Large intestine (tissue), 3 donors: ENCODE measurements around the gene NT5C. TPM values are rescaled to one million over a fixed set of nuclear protein-coding genes. Genes with fewer than 3 reads are reported as not detected.
"Not testable (repeated sequence)": the region's sequence is repeated elsewhere in the genome, so short reads cannot be mapped to it uniquely, and the experiment has no call there.

Source experiments
- DNase-seq, 2 donors: peaks; one replicate each; pipeline versions ENCODE4 v3.0.0 to v3.0.0-alpha.2; 2013
- H3K27ac ChIP-seq: one replicate; pipeline ENCODE4 v1.5.1; 2013; ENCODE audit warnings: low read length
- H3K27me3 ChIP-seq: 2 replicates; pipeline ENCODE4 v1.6.1; 2013; ENCODE audit warnings: low read length; ENCODE audit not compliant: control insufficient read depth, insufficient read depth
- H3K36me3 ChIP-seq: 2 replicates; pipeline ENCODE4 v1.6.1; 2013; ENCODE audit warnings: low read length; ENCODE audit not compliant: control insufficient read depth, insufficient read depth
- H3K4me1 ChIP-seq: one replicate; pipeline ENCODE4 v1.6.1; 2013; ENCODE audit warnings: low read length; ENCODE audit not compliant: control insufficient read depth, insufficient read depth
- H3K4me3 ChIP-seq: one replicate; pipeline ENCODE4 v1.5.1; 2013; ENCODE audit warnings: low read length
- H3K9me3 ChIP-seq: one replicate; pipeline ENCODE4 v1.6.1; 2013; ENCODE audit warnings: mild to moderate bottlenecking, low read depth, low read length, moderate library complexity; ENCODE audit not compliant: control insufficient read depth
- WGBS: methylation state at CpG from one replicate; pipeline ENCODE4 v1.1.5; 2013; ENCODE audit warnings: low lambda C conversion rate; ENCODE audit not compliant: insufficient coverage; 5-methylcytosine and 5-hydroxymethylcytosine counted together
- polyA plus RNA-seq: library from polyadenylated mRNA; unstranded; fragments of 120-200 nt; gene quantifications from one replicate; pipeline ENCODE4 v1.2.1, GENCODE V29; 2013

Gene NT5C
- polyA plus RNA-seq, 1 donor = 52.2 TPM

DNA sequence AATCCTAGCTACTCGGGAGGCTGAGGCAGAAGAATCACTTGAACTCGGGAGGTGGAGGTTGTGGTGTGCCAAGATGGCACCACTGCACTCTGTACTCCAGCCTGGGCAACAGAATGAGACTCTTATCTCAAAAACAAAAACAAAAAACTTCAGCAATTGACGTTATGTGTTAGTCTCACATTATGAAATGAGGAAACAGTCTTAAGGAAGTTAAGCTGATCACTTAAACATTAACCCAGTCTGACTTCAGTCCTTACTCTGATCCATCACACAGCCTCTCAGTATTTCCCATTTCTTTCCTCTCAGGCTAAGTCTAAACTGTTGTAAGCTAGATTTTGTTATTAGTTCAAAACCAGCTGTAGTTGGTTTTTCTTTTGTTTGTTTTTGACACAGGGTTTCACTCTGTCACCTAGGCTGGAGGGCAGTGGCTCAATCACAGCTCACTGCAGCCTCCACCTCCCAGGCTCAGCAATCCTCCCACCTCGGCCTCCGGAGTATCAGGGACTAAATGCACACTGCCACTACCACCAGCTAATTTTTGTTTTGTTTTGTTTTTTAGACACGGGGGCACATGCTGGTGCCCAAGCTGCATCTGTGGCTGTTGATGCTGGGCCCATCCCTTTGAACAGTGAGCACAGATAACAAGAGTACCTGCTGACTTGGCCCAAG, 16.5 kb upstream of the NT5C start:
- Histone ChIP-seq H3K9me3 (no peaks in the 10 kb centered on the region), H3K4me1 (peaks cover 20% of the 10 kb centered on the region), H3K27me3 (no peaks in the 10 kb centered on the region), H3K27ac (peak overlapping the region; percentile 72), H3K4me3 (no peak overlapping the region), H3K36me3 (peaks cover 43% of the 10 kb centered on the region)
- WGBS = no CpG with 5 or more reads among the region's 6 CpGs
- DNase-seq = peak; percentile 48 to 78

DNA sequence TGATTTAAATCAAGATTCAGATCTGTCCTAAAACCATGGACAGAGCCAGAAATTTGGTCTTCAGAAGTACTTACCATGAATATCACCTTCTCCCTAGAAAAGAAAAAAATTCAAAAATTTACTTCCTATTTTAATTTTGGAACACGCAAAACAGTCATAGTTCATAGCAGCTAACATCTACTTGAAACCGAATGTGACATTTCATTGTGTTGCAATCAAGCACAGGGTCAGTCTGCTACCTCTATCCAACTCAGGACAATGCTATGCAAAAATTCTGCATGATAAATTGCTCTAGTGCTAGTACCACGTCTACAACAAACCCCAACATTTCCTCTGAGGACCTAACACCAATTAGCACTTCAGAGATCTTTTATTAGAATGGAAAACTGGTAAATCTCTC, 15.1 kb upstream of the NT5C start:
- Histone ChIP-seq H3K4me3 (no peak overlapping the region), H3K27me3 (no peaks in the 10 kb centered on the region), H3K36me3 (peaks cover 53% of the 10 kb centered on the region), H3K4me1 (peaks cover 12% of the 10 kb centered on the region), H3K9me3 (no peaks in the 10 kb centered on the region), H3K27ac (no peak overlapping the region)
- DNase-seq = no peak
- no CpG with 5 or more reads among the region's 3 CpGs for WGBS

DNA sequence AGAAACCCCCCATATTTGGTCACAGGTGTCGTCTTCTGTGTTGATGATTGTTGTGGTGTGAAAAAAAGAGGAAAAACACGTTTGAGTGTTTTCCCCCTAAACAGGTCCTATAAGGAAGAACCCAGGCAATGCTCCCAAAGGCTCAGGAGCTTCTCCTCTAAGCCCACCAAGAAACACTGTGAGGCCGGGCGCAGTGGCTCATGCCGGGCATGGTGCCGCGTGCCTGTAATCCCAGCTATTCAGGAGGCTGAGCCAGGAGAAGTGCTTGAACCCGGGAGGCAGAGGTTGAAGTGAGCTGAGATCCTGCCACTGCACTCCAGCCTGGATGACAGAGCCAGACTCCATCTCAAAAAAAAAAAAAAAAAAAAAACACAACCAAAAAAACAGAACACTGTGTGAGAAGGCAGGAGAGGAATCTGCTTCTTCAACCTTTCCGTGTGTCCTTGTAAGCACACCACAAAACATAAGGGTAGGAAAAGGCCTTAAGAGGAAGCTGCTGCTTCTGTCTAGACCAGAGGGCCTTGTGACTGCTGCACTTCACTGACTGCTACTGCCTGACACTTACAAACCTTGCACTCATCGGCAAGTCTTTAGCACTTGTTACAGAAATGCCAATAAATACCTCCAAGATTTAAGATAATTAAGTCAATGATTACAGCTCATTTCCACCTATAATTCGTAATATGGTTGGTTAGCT, 13.4 kb upstream of the NT5C start:
- DNase-seq = no peak
- Histone ChIP-seq H3K4me3 (no peak overlapping the region), H3K27me3 (no peaks in the 10 kb centered on the region), H3K36me3 (peaks cover 65% of the 10 kb centered on the region), H3K4me1 (peaks cover 12% of the 10 kb centered on the region), H3K27ac (no peak overlapping the region), H3K9me3 (no peaks in the 10 kb centered on the region)
- WGBS = 100% methylated on average over 1 of the region's 11 CpGs

DNA sequence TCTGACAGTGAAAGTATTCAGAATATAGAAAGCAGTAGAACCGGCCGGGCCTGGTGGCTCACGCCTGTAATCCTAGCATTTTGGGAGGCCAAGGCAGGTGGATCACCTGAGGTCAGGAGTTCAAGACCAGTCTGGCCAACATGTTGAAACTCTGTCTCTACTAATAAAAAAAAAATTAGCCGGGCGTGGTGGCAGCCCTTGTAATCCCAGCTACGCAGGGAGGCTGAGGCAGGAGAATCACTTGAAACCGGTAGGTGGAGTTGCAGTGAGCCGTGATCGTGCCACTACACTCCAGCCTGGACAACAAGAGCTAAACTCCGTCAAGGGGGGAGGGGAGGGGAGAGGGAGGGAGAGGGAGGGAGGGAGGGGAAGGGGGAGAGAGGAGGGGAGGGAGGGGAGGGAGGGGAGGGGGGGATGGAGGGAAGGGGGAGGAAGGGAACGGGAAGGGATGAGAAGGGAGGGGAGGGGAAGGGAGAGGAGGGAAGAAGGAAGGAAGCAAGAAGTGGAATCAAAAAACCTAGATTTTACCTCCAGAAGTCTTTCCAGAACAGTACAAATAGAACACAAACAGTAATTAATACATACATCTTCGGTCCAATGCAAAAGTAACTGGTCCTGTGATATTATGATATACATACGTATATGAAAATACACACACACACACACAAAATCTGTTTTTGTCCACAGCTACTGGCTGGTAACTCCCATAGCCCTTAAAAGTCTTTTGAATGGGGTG, 10.9 kb upstream of the NT5C start:
- 100% methylated on average over 1 of the region's 13 CpGs for WGBS

DNA sequence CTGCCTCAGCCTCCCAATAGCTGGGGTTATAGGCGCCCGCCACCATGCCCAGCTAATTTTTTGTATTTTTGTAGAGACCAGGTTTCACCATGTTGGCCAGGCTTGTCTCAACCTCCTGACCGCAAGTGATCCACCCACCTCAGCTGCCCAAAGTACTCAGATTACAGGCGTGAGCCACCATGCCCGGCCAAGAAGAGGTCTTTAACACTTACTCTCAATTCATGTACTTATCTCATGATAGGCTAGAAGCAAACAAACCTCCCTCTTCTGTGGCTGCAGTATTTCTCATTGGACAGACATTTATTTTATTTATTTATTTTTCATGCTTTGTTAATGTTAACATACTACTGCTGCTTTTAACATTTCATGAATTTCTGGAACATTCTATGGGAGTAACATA, 7.0 kb upstream of the NT5C start:
- Histone ChIP-seq H3K36me3 (peaks cover 39% of the 10 kb centered on the region), H3K27me3 (no peaks in the 10 kb centered on the region), H3K4me3 (no peak overlapping the region), H3K4me1 (no peaks in the 10 kb centered on the region), H3K9me3 (no peaks in the 10 kb centered on the region), H3K27ac (no peak overlapping the region)
- WGBS = no CpG with 5 or more reads among the region's 5 CpGs
- DNase-seq = no peak

More for the DNA sequence above, 10.9 kb upstream of the NT5C start:
- Histone ChIP-seq H3K4me3 (no peak overlapping the region), H3K4me1 (peaks cover 1% of the 10 kb centered on the region), H3K27ac (no peak overlapping the region), H3K36me3 (peaks cover 69% of the 10 kb centered on the region), H3K9me3 (no peaks in the 10 kb centered on the region), H3K27me3 (no peaks in the 10 kb centered on the region)
- DNase-seq = no peak

DNA sequence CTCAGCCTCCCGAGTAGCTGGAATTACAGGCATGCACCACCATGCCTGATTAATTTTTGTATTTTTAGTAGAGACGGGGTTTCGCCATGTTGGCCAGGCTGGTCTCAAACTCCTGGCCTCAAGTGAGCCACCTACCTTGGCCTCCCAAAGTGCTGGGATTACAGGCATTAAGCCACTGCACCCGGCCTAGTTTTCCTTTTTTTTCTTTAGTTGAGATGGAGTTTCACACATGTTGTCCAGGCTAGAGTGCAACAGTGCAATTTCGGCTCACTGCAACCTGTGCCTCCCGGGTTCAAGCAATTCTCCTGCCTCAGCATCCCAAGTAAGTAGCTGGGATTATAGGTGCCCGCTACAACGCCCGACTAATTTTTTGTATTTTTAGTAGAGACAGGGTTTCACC, 6.2 kb upstream of the NT5C start:
- not testable (repeated sequence) for H3K27ac ChIP-seq, H3K27me3 ChIP-seq, H3K4me3 ChIP-seq, H3K4me1 ChIP-seq, DNase-seq, H3K9me3 ChIP-seq
- WGBS = no CpG with 5 or more reads among the region's 9 CpGs
- H3K36me3 ChIP-seq = peaks cover 35% of the 10 kb centered on the region

DNA sequence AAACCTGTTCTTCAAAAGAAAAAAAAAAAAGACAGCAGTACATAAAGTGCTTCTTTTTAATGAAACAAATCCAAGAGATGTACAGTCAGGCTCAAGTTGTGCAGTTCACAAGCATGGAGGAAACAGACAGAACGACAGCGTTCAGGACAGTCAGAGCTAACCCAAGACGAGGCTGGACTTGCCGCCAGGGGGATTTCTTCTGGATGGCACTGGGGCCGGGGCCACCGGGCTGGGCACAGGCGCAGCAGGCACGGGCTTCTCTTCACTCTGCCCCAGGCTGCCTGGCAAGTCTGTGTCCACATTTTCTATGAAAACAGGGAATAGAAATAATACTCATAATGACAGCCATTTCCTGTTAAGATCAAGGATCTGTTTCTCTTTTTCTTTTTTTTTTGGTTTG, 4.4 kb upstream of the NT5C start:
- Histone ChIP-seq H3K4me1 (no peaks in the 10 kb centered on the region), H3K9me3 (no peaks in the 10 kb centered on the region), H3K27me3 (no peaks in the 10 kb centered on the region), H3K4me3 (no peak overlapping the region), H3K27ac (no peak overlapping the region), H3K36me3 (peaks cover 23% of the 10 kb centered on the region)
- no CpG with 5 or more reads among the region's 8 CpGs for WGBS
- DNase-seq = no peak

DNA sequence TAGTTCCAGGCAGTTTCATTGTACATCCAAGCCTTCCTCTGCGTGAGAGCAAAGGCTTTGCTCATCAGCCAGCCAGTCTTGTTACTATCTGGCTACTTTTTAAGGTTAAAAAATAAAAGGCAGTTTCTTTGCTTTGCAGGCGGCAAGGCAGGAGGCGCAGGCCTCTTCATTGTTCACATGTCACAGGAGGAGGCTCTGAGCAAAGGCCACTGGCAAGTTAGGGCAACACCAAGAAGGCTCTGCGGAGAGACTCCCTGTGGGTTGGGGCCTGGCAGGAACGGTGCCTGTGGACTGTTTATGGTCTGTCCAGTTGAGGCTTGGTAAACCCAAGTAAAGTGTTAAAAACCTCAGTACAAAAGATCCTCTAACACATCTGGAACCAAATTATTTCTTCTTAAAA, 3.9 kb upstream of the NT5C start:
- H3K4me3 ChIP-seq = no peak overlapping the region
- WGBS = 100% methylated on average over 1 of the region's 5 CpGs
- no peak overlapping the region for H3K27ac ChIP-seq
- peaks cover 18% of the 10 kb centered on the region for H3K36me3 ChIP-seq
- no peak for DNase-seq
- H3K9me3 ChIP-seq = no peaks in the 10 kb centered on the region
- peaks cover 1% of the 10 kb centered on the region for H3K4me1 ChIP-seq
- H3K27me3 ChIP-seq = no peaks in the 10 kb centered on the region

DNA sequence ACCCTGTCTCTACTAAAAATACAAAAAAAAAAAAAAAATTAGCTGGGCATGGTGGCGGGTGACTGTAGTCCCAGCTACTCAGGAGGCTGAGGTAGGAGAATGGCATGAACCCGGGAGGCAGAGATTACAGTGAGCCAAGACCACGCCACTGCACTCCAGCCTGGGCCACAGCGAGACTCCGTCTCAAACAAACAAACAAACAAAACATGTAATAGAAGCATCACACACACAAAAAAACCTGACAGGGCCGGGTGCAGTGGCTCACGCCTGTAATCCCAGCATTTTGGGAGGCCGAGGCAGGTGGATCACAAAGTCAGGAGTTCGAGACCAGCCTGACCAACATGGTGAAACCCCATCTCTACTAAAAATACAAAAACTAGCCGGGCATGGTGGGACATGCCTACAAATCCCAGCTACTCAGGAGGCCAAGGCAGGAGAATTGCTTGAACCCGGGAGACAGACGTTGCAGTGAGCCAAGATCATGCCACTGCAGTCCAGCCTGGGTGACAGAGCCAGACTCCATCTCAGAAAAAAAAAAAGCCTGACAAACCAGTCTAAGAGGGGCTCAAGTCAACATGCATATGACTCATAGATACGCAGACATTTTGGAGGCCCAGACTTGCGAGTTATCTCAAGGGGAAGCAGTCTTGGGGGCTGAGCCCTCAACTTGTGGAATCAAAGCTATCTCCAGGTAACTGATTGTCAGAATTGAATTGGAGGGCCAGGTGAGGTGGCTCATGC, 2.2 kb upstream of the NT5C start:
- not testable (repeated sequence) for DNase-seq, H3K27ac ChIP-seq, H3K27me3 ChIP-seq, H3K4me1 ChIP-seq, H3K9me3 ChIP-seq, H3K4me3 ChIP-seq
- WGBS = 35% methylated on average over 2 of the region's 14 CpGs
- peaks cover 24% of the 10 kb centered on the region for H3K36me3 ChIP-seq

DNA sequence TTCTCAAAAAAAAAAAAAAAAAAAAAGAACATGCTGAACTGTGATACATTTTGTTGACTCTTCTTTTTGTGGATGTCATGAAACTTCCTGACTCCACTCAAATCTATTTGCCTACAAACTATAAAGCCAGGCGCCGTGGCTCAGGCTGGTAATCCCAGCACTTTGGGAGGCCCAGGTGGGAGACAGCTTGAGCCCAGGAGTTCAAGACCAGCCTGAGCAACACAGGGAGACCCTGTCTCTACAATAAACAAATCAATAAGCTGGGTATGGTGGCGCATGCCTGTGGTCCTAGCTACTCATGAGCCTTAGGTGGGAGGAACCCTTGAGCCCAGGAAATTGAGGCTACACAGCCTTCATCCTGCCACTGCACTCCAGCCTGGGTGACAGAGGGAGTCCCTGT, 1.5 kb upstream of the NT5C start:
- H3K9me3 ChIP-seq = no peaks in the 10 kb centered on the region
- H3K4me1 ChIP-seq = peaks cover 5% of the 10 kb centered on the region
- no peaks in the 10 kb centered on the region for H3K27me3 ChIP-seq
- peaks cover 24% of the 10 kb centered on the region for H3K36me3 ChIP-seq
- H3K4me3 ChIP-seq = no peak overlapping the region
- no peak overlapping the region for H3K27ac ChIP-seq
- no CpG with 5 or more reads among the region's 3 CpGs for WGBS
- no peak for DNase-seq
